Uterus (tissue), 2 donors: ENCODE data around the gene TLR8.

Experiments
- CTCF ChIP-seq, 4 experiments: fragments of 200-600 bp in 2 of 4; fragments of 450-650 bp in 2 of 4; sonication (generic) in 2 of 4; IDR thresholded peaks; one replicate each; pipeline ENCODE4 v1.5.1; 2016 to 2019; ENCODE audit warnings: antibody characterized with exemption in 4 of 4, mild to moderate bottlenecking in 2 of 4, moderate library complexity in 1 of 4
- POLR2A ChIP-seq, 2 donors: fragments of 450-650 bp; IDR thresholded peaks; one replicate each; pipeline ENCODE4 v1.6.1; 2016; ENCODE audit warnings: antibody characterized with exemption in 2 of 2, mild to moderate bottlenecking in 1 of 2, moderate library complexity in 1 of 2

DNA sequence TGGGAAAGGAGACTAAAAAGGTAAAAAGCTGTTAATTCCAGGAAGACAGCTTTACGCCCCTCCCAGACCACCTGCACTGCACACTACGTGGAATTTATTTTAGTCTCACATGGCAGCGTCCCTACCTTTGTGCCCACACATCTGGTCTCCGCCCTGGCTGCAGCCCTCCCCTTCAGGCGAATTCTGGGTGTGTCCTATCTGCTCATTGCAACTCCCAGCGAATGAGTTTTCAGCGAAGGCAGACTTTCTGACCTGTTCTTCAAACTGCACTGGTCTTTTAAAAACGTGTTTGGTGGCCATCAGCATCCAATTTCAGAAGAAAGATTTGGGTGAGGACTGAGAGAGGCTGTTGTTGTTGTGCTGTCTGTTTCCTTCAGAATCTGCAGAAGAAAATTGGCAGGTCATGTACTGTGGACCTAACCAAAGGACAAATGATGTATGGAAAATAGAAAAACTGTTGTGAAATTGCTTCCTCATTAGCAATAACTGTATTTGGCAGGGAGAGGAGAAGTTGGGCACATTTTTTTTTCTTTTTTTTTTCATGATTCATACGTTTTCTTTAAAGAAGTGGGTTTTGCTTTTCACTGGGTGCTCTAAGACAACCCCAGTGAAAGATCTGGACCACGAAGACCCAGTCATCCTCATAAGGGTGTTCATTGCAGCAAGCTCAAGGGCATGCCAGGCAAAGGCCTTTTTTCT, 4.2 kb downstream of the TLR8 start:
- TF ChIP-seq POLR2A (IDR thresholded peaks at IDR 0.05) = no peak
- TF ChIP-seq CTCF (IDR thresholded peaks at IDR 0.05) = no peak
